ENCODE results near the gene SPATA31D3.
"Not testable (repeated sequence)": the region's sequence is repeated elsewhere in the genome, so short reads cannot be mapped to it uniquely, and the experiment has no call there.

SPATA31D3 gene

DNA sequence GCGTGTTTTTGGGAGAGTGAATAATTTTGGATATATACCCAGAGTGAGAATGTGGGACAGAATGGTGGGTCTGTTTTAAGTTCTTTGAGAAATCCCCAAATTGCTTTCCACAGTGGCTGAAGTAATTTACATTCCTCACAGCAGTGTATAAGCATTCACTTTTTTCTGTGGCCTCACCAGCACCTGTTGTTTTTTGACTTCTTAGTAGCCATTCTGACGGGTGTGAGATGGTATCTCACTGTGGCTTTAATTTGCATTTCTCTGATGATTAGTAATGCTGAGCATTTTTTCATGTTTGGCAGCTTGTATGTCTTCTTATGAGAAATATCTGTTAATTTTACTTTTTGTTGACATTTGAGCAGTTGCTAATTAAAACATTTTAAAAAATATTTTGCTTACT is 35.9 kb downstream of the SPATA31D3 start:
- no peak for DNase-seq (ENCODE audit: low read depth)

DNA sequence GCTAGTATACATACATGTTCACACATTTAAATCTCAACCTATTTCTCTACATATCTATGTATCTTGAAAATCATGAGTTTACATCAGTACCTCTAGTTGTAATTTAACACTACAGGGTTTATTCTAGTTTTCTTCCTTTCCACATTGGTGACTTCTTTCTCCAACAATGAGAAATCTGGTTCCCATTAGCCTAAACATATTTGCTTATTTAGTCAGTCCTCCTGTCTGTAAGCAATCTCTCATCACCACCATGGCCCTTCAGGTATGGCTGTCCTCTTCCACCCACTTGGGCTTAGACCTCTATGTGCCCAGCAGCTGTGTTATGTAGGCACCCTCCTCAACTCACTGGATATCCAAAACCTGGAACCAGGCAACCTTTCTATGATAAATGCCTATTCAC is 37.3 kb downstream of the SPATA31D3 start:
- no peak for DNase-seq (ENCODE audit: low read depth)

DNA sequence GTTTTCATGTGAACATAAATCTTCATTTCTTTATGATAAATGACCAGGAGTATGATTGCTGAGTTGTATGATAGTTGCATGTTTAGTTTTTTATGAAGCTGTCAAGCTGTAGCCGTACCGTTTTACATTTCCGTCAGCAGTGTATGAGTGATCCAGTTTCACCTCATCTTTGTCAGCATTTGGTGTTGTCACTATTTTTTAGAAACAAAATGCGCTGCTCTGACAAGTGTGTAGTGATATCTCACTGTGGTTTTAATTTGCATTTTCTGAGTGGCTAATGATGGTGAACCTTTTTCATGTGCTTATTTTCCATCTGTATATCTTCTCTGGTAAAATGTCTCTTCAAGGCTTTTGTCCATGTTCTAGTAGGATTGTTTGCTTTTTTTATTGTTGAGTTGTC is 38.6 kb downstream of the SPATA31D3 start:
- no peak for DNase-seq (ENCODE audit: low read depth)

DNA sequence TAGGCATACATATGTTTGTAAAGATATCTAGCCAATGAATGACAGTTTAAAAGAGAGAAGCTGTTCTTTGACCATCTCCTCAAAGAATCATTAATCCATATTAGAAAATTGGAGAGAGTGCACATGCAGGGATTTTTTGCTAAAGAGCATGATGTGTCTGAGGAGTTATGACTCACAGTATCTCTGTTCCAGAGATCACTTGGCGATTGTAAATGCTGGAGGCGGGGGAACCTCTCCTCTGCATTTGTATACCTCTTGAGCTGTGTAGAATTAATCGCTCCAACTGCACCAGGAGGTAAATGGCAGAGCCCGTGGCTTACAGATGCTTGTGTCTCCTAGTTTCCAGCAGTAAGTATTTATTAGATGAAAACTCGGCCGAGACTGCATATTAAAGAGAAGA is 41.6 kb downstream of the SPATA31D3 start:
- no peak for DNase-seq (ENCODE audit: low read depth)

DNA sequence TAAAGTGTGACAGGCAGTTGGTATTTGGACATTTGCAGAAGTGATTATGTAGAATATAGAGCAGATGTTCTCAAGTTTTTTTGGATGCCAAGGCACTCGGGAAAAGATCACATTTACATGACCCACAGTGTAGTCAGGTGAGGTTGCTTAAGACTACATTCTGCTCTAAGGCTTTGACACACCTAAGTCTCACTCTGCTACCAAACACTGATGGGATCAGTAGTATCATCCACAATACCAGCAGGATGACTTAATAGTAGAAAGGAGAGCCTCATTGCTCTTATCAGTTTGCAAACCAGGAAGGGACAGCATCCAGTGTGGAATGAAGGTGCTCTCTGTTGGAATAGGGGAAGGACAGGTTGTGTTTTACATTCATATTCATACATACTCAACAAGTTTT is 42.8 kb downstream of the SPATA31D3 start:
- no peak for DNase-seq (ENCODE audit: low read depth)

DNA sequence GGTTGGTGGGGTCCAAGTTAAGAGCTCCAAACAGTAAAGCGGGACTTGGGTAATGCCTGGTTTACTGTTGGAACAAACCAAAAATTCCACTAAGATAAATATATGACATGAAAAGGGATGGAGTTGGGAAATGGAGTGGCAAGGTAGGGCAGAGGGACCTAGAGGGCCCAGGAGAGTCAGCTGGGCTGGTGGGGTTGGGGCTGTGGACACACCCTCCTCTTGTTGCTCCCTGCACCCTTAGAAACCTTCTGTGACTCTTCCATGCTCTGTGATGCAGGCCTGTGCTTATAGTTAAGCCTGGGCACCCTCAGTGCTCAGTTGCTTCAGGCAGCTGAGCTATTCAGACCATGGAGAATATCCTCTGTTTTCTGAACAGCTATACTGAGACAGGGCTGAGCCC is 45.2 kb downstream of the SPATA31D3 start, which contains the start of gene SPATA31D1:
TSS of gene SPATA31D1 (plus strand) at position 301 of the 400 bp plus-strand sequence. CDS start at position 348, 47 bp downstream.
- DNase-seq (ENCODE audit: low read depth) = not testable (repeated sequence)

DNA sequence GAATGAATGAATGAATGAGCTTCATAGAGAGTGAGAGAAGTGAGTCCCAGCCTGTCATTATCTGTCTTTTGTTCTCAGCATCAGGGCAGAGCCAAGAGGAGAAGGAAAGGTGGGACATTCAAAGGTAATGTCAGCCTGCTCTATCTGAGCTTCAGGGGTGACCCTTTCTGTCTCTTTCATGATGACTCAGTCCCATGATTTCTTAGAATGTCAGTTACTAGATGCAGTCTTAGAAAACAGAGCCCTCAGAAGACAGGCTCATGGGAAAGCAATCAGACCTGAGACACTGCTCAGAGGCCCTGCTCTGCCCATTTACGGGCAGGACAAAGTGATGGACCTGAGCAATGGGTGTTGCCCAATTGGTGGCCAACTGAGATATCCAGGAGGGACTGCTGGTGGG is 46.4 kb downstream of the SPATA31D3 start:
- no peak for DNase-seq (ENCODE audit: low read depth)

DNA sequence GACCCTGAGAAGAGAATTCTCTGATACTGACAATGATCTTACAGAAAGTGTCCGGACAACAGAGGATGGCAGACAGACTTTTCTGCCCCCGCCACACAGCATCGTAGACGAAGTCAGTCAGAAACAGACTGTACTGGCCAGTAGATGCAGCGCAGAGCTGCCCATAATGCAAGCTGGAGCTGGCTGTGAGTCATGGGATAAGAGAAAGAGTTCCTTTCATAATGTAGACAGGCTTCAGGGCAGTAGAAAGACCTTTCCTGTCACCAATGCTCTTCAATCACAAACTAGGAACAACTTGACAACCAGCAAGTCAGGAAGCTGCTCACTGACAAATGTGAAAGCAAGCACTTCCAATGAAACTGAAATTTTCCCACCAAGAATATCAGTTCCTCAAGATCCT is 50.4 kb downstream of the SPATA31D3 start:
- no peak for DNase-seq (ENCODE audit: low read depth)
